Stimulated activated CD4-positive, alpha-beta T cell treated with anti-CD3 and anti-CD28 coated beads, Interleukin-12 subunit alpha, Interleukin-12 subunit beta, amount 100 ng/mL, for 4 hours (primary cell): ENCODE results near the gene MYO7A.

Source experiments
- DNase-seq: peaks from one replicate; pipeline ENCODE4 v3.0.0-alpha.2; 2020

The MYO7A gene

GRCh38 chr11:77129069-77129841 lies 1.2 kb downstream of the MYO7A start:
- DNase-seq, result no peak

DNA sequence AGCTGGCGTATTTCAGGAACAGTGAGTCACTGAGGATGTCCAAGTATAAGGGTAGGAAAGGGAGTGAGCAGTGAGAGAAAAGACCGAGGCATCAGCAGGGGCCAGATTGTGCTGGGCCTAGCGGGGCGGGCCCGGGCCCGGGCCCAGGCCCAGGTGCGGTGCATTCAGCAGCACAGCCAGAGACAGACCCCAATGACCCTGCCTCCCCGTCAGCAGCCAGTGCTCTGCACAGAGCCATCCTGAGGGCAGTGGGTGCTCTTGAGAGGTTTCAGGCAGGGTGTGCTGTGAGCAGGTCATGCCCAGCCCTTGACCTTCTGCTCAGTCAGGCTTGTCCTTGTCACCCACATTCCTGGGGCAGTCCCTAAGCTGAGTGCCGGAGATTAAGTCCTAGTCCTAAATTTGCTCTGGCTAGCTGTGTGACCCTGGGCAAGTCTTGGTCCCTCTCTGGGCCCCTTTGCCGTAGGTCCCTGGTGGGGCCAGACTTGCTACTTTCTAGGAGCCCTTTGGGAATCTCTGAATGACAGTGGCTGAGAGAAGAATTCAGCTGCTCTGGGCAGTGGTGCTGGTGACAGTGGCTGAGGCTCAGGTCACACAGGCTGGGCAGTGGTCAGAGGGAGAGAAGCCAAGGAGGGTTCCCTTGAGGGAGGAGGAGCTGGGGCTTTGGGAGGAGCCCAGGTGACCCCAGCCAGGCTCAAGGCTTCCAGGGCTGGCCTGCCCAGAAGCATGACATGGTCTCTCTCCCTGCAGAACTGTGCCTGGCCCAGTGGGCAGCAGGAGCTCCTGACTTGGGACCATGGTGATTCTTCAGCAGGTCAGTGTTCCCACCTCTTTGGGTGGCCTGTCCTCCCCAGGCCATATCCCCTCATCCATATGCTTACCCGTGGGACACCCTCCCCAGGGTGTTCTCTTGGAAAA lies 2.1 kb downstream of the MYO7A start:
- DNase-seq, result no peak

DNA sequence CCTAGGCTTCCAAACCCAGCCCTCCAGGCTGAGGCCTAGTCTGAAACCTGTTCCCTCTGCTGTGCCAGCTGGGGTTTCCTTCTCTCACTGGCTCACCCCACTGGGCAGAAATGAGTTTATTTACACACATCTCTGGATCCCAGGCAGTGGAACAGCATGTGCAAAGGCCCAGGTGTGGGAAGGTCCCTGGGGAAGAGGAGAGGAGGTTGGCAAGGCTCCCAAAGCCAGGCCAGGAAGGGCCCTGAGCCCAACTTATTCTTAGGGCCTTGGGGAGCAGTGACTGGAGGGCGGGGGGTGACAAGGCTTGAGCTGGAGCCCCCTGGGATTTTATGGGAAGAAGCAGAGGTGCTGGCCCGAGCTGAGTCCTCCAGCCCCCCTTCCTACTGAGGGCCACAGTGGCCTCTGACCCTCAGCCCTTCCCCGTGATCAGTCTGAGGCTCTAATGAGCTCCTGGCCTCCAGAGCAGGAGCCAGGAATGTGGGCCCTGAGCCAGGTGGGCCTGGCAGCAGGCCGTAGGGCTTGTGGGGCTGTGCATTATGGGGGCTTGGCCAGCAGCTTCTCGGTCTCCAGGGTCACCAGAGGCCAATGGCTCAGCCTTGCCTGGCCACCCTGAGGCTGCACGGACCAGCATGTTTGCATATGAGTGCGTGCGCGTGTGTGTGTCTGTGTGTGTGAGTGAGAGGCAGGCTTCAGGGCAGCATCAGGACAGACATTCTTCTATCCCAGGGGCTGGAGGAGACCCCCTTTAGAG lies 2.9 kb downstream of the MYO7A start:
- DNase-seq, result no peak

DNA sequence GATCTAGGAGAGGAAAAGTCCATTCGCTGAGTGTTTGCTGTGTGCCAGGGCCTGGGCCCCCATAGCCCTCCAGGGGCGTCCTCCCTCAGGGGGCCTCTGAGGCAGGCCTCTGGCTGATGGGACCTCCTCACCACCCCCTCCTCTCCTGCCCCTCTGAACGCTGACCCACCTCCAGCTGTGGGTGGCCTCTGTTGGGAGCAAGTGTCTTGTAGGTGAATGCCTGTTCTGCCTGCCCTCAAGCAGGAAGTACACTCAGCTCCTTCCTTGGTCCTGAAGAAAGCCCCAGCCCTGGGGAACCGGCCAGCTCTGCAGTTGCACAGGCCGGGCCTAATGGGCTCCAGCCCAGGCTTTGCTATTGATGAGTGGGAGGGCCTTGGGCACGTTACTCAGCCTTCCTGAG lies 3.5 kb downstream of the MYO7A start:
- no peak for DNase-seq

- DNase-seq, result no peak
These were observed 7.0 kb downstream of the MYO7A start for GRCh38 chr11:77135069-77135468.

DNA sequence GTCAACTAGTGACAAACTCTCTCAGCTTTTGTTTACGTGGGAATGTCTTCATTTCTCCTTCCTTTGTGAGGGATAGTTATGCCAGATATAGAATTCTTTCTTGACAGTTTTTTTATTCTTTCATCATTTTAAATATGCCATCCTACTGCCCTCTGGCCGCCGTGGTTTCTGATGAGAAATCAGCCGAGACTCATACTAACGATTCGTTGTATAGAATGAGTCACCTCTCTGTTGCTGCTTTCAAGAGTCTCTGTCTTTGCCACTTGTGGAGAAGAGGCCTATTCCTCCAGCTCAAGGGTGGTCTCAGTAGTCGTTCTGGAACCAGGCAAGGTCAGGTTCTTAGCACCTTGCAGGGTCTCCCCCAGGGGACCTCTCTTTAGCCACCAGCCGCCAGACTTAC lies 8.0 kb downstream of the MYO7A start:
- DNase-seq, result no peak

- no peak for DNase-seq
These were observed 8.9 kb downstream of the MYO7A start for GRCh38 chr11:77136784-77137420.

GRCh38 chr11:77137421-77137820 lies 9.4 kb downstream of the MYO7A start:
- DNase-seq, result no peak

DNA sequence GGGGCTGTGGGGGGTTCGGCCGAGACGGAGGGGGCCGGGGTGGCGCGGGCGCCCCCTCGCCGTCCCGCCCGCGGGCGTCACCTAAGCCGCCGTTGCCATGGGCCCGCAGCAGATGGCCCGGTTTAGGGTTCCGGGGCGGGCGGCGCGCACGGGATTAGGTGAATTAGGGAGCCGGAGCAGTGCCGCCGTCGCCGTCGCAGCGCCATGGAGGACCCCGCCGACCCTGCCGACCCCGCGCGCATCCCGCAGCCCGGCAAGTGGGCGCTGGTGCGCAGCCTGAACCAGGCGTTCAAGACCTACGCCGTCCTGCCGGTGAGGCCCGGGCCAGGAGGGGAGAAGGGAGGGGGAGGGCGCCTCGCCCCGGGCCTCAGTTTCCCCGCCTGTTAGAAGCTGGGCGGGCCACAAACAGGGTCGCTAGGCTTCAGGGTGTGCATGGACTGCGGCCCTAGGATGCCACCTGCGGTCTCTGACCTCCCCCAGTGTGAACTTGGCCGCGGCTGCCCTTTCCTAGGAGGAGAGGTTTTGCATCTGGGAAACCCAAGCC lies 10.1 kb downstream of the MYO7A start:
- no peak for DNase-seq

GRCh38 chr11:77139201-77139600 lies 11.2 kb downstream of the MYO7A start:
- no peak for DNase-seq

DNA sequence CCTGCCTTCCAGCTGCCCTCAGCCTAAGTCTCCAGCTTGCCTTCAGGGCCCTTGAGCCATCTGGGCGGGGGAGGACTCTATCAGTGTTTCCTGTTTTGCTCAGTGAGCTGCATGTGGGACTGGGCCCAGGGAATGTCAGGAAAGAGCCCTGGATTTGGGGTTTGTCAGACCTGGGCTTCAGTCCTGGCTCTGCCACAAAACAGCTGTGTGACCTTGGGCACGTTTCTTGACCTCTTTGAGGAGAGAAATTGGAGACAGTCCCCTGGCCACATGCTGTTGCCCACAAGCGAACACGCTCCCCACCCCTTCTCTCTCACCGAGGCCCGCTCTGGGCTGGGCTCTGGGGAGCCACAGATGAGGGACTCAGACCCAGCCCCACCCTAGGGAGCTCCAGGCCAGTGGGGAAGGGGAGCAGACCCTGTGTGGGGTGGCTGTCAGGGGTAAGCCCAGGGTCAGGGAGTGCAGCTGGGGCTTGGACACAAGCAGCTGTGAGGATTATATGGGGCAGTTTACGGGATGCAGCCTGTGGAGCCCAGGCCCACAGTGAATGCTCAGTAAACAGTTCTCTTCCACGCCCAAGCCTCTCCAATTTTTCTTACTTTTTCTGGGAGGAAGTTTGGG lies 12.3 kb downstream of the MYO7A start:
- DNase-seq, result no peak

DNA sequence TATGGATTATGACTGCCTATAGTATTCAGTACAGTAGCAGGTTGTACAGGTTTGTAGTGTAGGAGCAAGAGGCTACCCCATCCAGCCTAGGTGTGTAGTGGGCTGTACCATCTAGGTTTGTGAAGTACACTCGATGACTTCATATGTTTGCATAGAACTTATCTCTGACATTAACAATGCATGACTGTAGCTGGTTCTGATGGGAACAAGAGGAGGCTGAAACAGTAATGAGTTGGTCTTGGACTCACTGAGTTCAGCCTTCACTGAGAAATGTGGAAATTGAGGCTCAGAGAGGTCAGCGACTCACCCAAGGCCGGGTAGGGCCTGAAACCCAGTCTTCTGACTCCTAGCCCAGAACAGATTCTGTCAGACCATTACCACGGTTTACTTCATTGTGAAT lies 13.0 kb downstream of the MYO7A start:
- DNase-seq, result no peak

DNA sequence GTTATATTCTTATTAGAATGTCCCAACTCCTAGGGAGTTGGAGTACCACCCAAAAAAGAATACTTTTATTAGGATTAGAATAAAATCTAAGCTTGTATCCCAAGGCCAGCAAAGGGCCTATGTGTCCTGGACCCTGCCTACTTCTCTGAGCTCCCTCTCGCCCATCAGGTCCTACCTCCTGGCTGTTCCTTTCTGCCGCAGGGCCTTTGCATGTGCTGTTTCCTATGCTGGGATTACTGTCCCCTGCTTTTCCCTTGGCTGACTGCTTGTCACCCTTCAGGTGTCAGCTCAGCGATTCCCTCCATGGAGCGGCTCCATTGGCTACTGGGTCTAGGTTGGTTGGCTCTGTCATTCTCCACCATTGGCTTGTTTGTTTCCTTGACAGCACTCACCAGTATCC lies 13.4 kb downstream of the MYO7A start:
- DNase-seq, result no peak

- DNase-seq, result no peak
These were observed 14.3 kb downstream of the MYO7A start for GRCh38 chr11:77142091-77142975.

DNA sequence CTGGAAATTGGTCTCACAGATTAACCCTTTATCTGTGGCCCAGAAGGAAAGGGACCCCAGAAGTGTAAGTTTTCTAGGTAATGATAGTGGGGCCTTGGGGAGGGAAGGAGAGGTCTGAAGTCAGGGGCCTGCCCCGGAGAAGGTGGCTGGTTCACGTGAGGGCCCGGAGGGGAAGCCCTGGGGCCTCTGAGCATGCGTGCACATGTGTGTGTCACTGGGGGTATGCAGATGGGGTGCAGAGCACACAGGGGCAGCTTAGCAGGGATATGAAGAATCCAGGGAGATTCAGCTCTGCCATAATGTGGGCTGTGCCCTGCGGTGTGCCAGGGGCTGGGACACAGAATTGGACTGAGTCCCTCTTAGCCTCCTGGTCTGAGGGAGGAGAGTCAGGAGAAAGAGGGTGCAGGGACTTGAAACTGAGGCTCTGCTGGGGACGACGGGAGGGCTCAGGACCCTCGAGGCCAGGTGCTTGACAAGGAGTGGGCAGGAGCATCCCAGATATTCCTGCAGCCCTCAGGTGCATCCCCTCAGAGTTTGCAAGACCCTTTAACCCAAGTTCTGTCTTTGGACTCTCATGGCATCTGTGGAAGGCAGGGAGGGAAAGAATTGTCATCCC lies 15.5 kb downstream of the MYO7A start:
- no peak for DNase-seq

DNA sequence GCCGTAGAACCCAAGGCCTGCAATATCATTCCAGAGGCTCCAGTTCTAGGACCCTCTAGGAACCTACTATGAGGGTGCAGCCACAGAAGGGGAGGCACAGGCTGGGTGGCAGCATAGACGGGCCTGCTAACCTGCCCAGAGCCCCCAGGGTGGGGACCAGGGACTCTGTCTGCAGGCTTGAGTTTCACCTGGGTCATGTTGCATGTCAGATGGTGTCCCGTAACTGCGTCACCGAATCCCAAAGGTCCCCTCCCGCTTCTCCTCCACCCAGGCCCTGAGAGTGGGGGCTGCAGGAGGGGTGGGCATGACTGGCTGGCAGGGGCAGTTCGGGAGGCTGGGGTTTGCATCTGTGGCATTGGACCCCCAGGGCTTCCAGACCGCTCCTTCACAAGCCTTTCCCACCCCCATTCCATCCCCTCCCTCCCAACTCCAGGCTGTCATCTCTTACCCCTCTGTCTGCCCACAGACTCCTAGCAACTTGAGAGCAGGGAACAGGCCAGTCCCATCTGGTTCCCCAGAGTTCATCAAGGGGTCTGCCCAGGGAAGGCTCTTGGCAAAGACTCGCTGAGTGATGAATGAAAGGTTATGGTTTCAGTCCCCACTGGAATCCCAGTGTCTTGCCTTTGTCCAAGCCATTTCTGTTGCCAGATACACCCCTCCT lies 16.3 kb downstream of the MYO7A start:
- no peak for DNase-seq

- no peak for DNase-seq
These were observed 16.9 kb downstream of the MYO7A start for GRCh38 chr11:77144857-77145428.

DNA sequence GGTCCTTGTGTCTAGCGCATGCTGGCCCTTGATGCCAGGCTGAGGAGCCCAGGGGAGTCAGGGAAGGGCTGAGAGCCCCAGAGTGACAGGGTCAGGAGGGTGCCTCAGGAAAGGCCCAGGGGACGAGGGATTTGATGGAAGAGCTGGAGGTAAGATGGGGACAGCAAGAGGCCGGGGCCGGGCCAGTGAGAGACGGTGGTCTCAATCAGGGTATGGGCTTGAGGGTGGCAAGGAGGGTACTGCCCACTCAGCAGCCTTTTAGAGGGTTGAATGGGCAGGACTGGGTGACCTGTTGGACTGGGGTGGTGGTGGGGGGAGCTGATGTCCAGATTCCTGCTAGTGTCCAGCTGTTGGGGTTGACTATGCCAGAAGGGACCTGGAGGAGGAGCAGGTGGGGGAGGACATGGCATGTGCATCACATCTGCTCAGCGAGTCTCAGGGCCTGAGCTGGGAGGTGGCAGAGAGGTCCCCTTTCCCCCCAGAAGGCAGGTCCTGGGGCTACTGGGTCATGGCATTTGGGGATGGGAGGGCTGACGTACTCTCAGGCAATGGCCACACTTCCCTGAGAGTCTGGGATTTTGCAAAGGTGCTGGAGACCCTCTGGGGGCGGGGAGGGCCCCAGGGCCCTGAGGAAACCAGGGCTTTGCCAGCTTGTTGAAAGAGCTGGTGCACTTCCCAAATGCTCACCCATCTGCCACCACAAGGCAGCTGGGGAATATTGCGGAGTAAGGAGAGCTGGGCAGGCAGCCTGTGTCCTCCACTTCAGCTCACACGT lies 18.4 kb downstream of the MYO7A start:
- no peak for DNase-seq

DNA sequence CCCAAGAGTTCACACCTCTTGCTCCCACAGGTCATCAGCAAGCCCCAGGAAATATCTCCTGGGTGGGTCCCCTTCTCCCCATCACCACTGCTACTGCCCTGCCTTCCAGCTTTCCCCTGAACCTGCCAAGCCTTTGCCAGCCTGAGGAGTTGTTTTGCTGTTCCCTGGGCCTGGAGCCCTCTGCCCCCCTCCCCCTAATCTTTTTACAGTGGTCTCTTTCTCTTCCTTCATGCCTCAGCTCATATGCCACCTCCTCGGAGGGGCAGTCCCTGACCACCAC lies 18.9 kb downstream of the MYO7A start:
- DNase-seq, result no peak
